SK-N-SH (cell line): ENCODE results near the gene PFAS. TPM values are rescaled to one million over a fixed set of nuclear protein-coding genes. Genes with fewer than 3 reads are reported as not detected.

ENCODE experiments used
- CTCF ChIA-PET: fragments of 300-600, 350-600 bp; formaldehyde crosslinking; extraction: SDS; loops from one replicate; lab custom pipeline; 2021; lab: Yijun Ruan, JAX
- POLR2A ChIA-PET: fragments of 350-600 bp; sonication (Branson Sonifier 250); formaldehyde crosslinking; extraction: SDS; loops from one replicate; lab custom pipeline; 2020; ENCODE audit warnings: antibody characterized with exemption, inconsistent platforms; lab: Yijun Ruan, JAX
- DNase-seq: peaks from one replicate; pipeline ENCODE4 v3.0.0; 2012
- H2AFZ ChIP-seq: fragments of 200-600 bp; sonication (generic); 2 replicates; pipeline ENCODE4 v1.8.1; 2016; ENCODE audit warnings: antibody characterized with exemption, mild to moderate bottlenecking, low read depth
- H3F3A ChIP-seq: fragments of 200-600 bp; sonication (generic); replicated peaks from 2 replicates; pipeline ENCODE3; 2016; ENCODE audit warnings: antibody characterized with exemption, mild to moderate bottlenecking; ENCODE audit not compliant: insufficient read depth
- H3K27ac ChIP-seq, 2 experiments: fragments of 200-500 bp in 1 of 2; fragments of 200-600 bp in 1 of 2; sonication (Bioruptor generic) in 1 of 2; sonication (generic), shearing (Covaris generic) in 1 of 2; 2 replicates each; pipeline versions ENCODE4 v1.5.1 to v1.6.1; 2014 to 2016; ENCODE audit warnings: low read depth in 2 of 2, inconsistent platforms in 1 of 2, low read length in 1 of 2, mild to moderate bottlenecking in 1 of 2, mixed read lengths in 1 of 2
- H3K27me3 ChIP-seq: fragments of 200-600 bp; sonication (generic), shearing (Covaris generic); 2 replicates; pipeline ENCODE4 v1.6.1; 2016; ENCODE audit warnings: mixed run types; ENCODE audit not compliant: insufficient read depth
- H3K36me3 ChIP-seq, 2 experiments: fragments of 200-500 bp in 1 of 2; fragments of 200-600 bp in 1 of 2; sonication (Bioruptor generic) in 1 of 2; sonication (generic) in 1 of 2; replicated peaks in 1 of 2; 2 replicates each; pipeline versions ENCODE3 to v1.5.1; 2014 to 2016; ENCODE audit warnings: low read length in 1 of 2, mild to moderate bottlenecking in 1 of 2; ENCODE audit not compliant: insufficient read depth in 2 of 2, control insufficient read depth in 1 of 2
- H3K4me1 ChIP-seq, 2 experiments: fragments of 200-500 bp in 1 of 2; fragments of 200-600 bp in 1 of 2; sonication (Bioruptor generic) in 1 of 2; sonication (generic), shearing (Covaris generic) in 1 of 2; 2 replicates each; pipeline versions ENCODE4 v1.5.1 to v1.6.1; 2014 to 2016; ENCODE audit warnings: low read depth in 1 of 2, low read length in 1 of 2, mixed run types in 1 of 2; ENCODE audit not compliant: insufficient read depth in 2 of 2, control insufficient read depth in 1 of 2
- H3K4me2 ChIP-seq: fragments of 200-600 bp; sonication (generic), shearing (Covaris generic); 2 replicates; pipeline ENCODE4 v1.6.1; 2017; ENCODE audit warnings: mixed run types
- H3K4me3 ChIP-seq, 2 experiments: fragments of 200-500 bp in 1 of 2; fragments of 200-600 bp in 1 of 2; sonication (Bioruptor generic) in 1 of 2; sonication (generic), shearing (Covaris generic) in 1 of 2; 2 replicates each; pipeline versions ENCODE4 v1.5.1 to v1.8.1; 2014 to 2016; ENCODE audit warnings: low read depth in 2 of 2, inconsistent platforms in 1 of 2, low read length in 1 of 2, mild to moderate bottlenecking in 1 of 2, mixed read lengths in 1 of 2, moderate library complexity in 1 of 2
- H3K79me2 ChIP-seq: fragments of 200-600 bp; sonication (generic); 2 replicates; pipeline ENCODE4 v1.8.1; 2017; ENCODE audit warnings: mild to moderate bottlenecking; ENCODE audit not compliant: insufficient read depth
- H3K9ac ChIP-seq: fragments of 200-600 bp; sonication (generic); 2 replicates; pipeline ENCODE4 v1.6.1; 2017; ENCODE audit warnings: mixed run types
- H3K9me2 ChIP-seq: fragments of 200-600 bp; sonication (generic); 2 replicates; pipeline ENCODE4 v1.6.1; 2017; ENCODE audit warnings: mixed run types
- H3K9me3 ChIP-seq: fragments of 200-600 bp; sonication (generic); 2 replicates; pipeline ENCODE4 v1.6.1; 2017; ENCODE audit warnings: mixed run types, mild to moderate bottlenecking, moderate library complexity
- H4K20me1 ChIP-seq: fragments of 200-600 bp; sonication (generic); 2 replicates; pipeline ENCODE4 v1.6.1; 2017; ENCODE audit warnings: mild to moderate bottlenecking, mixed run types; ENCODE audit not compliant: insufficient read depth
- ELF1 ChIP-seq: IDR thresholded peaks from 2 replicates; pipeline ENCODE4 v1.4.0; 2012
- EP300 ChIP-seq, 2 experiments: IDR thresholded peaks; 2 replicates each; pipeline versions ENCODE4 v1.4.0 to v1.6.1; 2012; ENCODE audit warnings: borderline replicate concordance in 1 of 2, low read depth in 1 of 2, low read length in 1 of 2
- FOSL2 ChIP-seq: IDR thresholded peaks from 2 replicates; pipeline ENCODE4 v1.4.0; 2012; ENCODE audit warnings: low read depth, mild to moderate bottlenecking, moderate library complexity, borderline replicate concordance
- FOXJ3 ChIP-seq: sonication (generic); formaldehyde crosslinking; IDR thresholded peaks from 2 replicates; pipeline ENCODE4 v1.5.1; 2020; ENCODE audit warnings: mild to moderate bottlenecking, missing genetic modification reagents
- GATA2 ChIP-seq: sonication (generic); formaldehyde crosslinking; IDR thresholded peaks from 2 replicates; pipeline ENCODE4 v1.5.0; 2020; ENCODE audit warnings: mild to moderate bottlenecking, missing genetic modification reagents
- JUND ChIP-seq: IDR thresholded peaks from 2 replicates; pipeline ENCODE4 v1.4.0; 2012
- MAX ChIP-seq: IDR thresholded peaks from 2 replicates; pipeline ENCODE4 v1.4.0; 2012; ENCODE audit warnings: low read depth
- PBX3 ChIP-seq: IDR thresholded peaks from 2 replicates; pipeline ENCODE4; 2012
- RAD21 ChIP-seq: IDR thresholded peaks from 2 replicates; pipeline ENCODE4 v1.6.1; 2012; ENCODE audit warnings: mild to moderate bottlenecking, low read length
- SMC3 ChIP-seq: IDR thresholded peaks from 2 replicates; pipeline ENCODE4 v1.6.1; 2012; ENCODE audit warnings: low read depth, low read length, improper control_type of control experiment
- TEAD4 ChIP-seq: IDR thresholded peaks from 2 replicates; pipeline ENCODE4 v1.4.0; 2012; ENCODE audit warnings: mild to moderate bottlenecking, borderline replicate concordance; ENCODE audit not compliant: insufficient read depth
- USF1 ChIP-seq: IDR thresholded peaks from 2 replicates; pipeline ENCODE4 v1.4.0; 2012; ENCODE audit warnings: low read depth, borderline replicate concordance
- WGBS: methylation state at CpG from one replicate; pipeline ENCODE4 v1.1.6; 2017; ENCODE audit warnings: low lambda C conversion rate; 5-methylcytosine and 5-hydroxymethylcytosine counted together
- polyA plus RNA-seq, 3 experiments: library from polyadenylated mRNA; depleted of rRNA; stranded (reverse); fragments of >200 nt; gene quantifications; 2 replicates each; pipeline ENCODE4 v1.2.3, GENCODE V29; 2012

PFAS gene
- polyA plus RNA-seq, 1 of the 3 experiments (the other 2 are of a cell fraction): 22.4 TPM

DNA sequence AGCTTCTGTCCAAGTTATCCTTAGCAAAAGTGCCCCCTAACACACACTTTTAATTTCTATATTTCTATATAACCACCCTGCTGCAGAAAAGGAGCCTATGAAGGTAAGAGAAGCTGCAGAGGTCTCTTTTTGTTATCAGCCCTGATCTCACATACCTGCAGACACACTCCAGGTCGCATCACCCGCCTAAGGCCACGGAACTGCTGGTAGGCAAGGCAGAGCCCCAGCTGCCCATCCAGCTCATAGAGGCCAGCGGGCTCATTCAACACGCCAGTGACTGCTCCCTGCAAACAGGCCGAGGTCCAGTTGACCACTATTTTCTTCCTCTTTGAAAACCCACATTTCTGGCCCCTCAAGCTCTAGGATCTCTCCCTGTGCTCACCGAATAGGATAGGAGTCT is 13.4 kb upstream of the PFAS start:
- POLR2A ChIA-PET: interaction anchor here (0.6 to 1.3 kb wide), 3 partner anchors 9 to 521 kb away, joined by 3 to 4 read pairs (median 3); partner anchors contain the start of gene CTC1

DNA sequence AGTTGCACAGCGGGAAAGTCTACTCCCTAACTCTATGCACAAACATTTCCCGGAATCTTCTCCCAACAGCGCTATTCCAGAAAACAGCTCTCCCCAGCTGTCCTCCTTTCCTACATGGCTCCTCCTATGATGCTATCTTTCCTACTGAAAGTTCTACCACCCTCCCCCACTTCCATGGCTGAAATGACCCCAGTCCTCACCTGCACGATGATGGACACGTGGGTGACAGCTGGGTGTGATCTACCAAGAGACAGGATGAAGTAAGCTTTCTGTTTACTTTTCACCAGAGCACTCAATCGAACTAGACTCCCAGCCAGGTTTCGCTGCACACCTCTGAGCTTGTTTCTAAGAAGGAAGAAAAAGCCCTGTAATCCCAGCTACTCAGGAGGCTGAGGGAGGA is 11.9 kb upstream of the PFAS start:
- Histone ChIP-seq H2AFZ (no peak overlapping the region), H4K20me1 (no peaks in the 10 kb centered on the region), H3K79me2 (no peaks in the 10 kb centered on the region), H3K9me3 (no peaks in the 10 kb centered on the region), H3F3A (no peaks in the 10 kb centered on the region), H3K4me3 (no peak overlapping the region)
- CTCF ChIA-PET: interaction anchor here (1.0 to 2.1 kb wide), 3 partner anchors 9 to 64 kb away, joined by 3 to 7 read pairs (median 3); partner anchors contain the start of gene CTC1
- WGBS: 82% methylated on average over 7 of the region's 7 CpGs
- TF ChIP-seq FOSL2 (no peak), PBX3 (no peak), GATA2 (CRISPR knock-in tag) (no peak), USF1 (no peak), SMC3 (no peak), ELF1 (no peak), FOXJ3 (CRISPR knock-in tag) (no peak), TEAD4 (no peak), RAD21 (no peak), JUND (no peak), MAX (no peak)
- TF ChIP-seq, all 33 proteins: peak for 0
- Histone ChIP-seq H3K36me3 (peaks cover 0 to 38% of the 10 kb centered on the region in 2 experiments), H3K4me2 (no peak overlapping the region), H3K4me1 (no peaks in the 10 kb centered on the region), H3K9ac (no peak overlapping the region), H3K27me3 (no peaks in the 10 kb centered on the region), H3K9me2 (no peaks in the 10 kb centered on the region), H3K27ac (no peak overlapping the region)
- POLR2A ChIA-PET: interaction anchor here (1.1 to 1.2 kb wide), 2 partner anchors 9 to 27 kb away, joined by 3 read pairs; no protein-coding TSS in a partner anchor
- no peak for DNase-seq

More for the DNA sequence above, 13.4 kb upstream of the PFAS start:
- Histone ChIP-seq H3K79me2 (no peaks in the 10 kb centered on the region), H3K36me3 (peaks cover 5 to 48% of the 10 kb centered on the region in 2 experiments), H3K9me2 (no peaks in the 10 kb centered on the region), H3K4me1 (no peaks in the 10 kb centered on the region), H2AFZ (no peak overlapping the region), H3K9me3 (no peaks in the 10 kb centered on the region), H3K4me3 (no peak overlapping the region), H3K4me2 (no peak overlapping the region), H3K9ac (no peak overlapping the region), H4K20me1 (no peaks in the 10 kb centered on the region), H3K27ac (no peak overlapping the region), H3K27me3 (no peaks in the 10 kb centered on the region), H3F3A (no peaks in the 10 kb centered on the region)
- WGBS: 94% methylated on average over 7 of the region's 7 CpGs
- CTCF ChIA-PET: interaction anchor here (0.9 kb wide), 1 partner anchor 65 kb away, joined by 3 read pairs; no protein-coding TSS in a partner anchor
- DNase-seq: no peak
- TF ChIP-seq FOSL2: no peak
- TF ChIP-seq GATA2 (CRISPR knock-in tag): no peak
- TF ChIP-seq EP300 (IDR thresholded peaks at IDR 0.05; ENCODE audit: borderline replicate concordance in 1 of 2, low read depth in 1 of 2, low read length in 1 of 2): no peak
- no peak for TF ChIP-seq SMC3
